ENCODE data around the gene NFYB.

NFYB gene

DNA sequence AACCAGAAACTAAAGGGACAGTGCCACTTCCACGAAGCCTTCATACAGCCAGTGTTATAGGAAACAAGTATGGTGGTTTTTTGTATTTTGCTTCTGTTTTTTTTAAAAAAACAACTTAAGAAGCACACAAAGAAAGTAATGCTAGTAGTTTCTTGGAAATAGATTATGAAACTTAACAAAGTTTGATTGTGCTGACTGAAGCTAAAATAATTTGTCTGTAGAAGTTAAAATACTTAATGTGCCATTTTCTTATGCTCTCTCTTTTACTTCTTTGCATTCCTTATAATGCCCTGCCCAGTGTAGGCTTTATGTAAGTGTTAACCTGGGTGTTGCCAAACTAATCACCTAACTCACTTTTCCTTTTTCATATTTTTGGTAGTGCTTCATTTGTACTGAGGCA lies 57.2 kb downstream of the NFYB start:
- DNase-seq (ENCODE audit: extremely low read depth, low read depth) = no peak
- TF ChIP-seq, protein P1, sequence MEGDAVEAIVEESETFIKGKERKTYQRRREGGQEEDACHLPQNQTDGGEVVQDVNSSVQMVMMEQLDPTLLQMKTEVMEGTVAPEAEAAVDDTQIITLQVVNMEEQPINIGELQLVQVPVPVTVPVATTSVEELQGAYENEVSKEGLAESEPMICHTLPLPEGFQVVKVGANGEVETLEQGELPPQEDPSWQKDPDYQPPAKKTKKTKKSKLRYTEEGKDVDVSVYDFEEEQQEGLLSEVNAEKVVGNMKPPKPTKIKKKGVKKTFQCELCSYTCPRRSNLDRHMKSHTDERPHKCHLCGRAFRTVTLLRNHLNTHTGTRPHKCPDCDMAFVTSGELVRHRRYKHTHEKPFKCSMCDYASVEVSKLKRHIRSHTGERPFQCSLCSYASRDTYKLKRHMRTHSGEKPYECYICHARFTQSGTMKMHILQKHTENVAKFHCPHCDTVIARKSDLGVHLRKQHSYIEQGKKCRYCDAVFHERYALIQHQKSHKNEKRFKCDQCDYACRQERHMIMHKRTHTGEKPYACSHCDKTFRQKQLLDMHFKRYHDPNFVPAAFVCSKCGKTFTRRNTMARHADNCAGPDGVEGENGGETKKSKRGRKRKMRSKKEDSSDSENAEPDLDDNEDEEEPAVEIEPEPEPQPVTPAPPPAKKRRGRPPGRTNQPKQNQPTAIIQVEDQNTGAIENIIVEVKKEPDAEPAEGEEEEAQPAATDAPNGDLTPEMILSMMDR (IDR thresholded peaks at IDR 0.05; ENCODE audit: low read depth, low read length, missing control alignments) = no peak

DNA sequence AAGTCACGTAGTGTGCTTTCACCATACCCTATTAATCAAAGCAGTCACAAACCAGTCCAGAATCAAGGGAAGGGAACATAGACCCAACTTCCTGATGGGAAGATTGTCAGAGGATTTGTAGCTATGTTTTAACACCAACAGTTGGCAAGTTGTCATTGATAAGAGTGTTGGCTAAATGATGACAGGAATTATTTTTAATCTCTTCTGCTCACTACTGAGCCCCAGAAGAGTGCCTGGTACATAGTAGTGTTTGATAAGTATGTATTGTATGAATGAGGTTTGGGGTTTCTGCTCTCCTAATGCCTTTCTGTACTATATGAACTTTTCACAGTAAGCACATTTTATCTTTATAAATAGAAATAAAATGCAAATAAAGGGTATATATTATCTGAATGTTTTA lies 59.0 kb downstream of the NFYB start:
- DNase-seq (ENCODE audit: extremely low read depth, low read depth) = no peak
- TF ChIP-seq, protein P1 (IDR thresholded peaks at IDR 0.05; ENCODE audit: low read depth, low read length, missing control alignments) = no peak
- H3K4me3 ChIP-seq (replicated peaks; ENCODE audit: low read depth, low read length) = no peak overlapping the region

More for the DNA sequence above, 57.2 kb downstream of the NFYB start:
- no peak overlapping the region for H3K4me3 ChIP-seq (replicated peaks; ENCODE audit: low read depth, low read length)

DNA sequence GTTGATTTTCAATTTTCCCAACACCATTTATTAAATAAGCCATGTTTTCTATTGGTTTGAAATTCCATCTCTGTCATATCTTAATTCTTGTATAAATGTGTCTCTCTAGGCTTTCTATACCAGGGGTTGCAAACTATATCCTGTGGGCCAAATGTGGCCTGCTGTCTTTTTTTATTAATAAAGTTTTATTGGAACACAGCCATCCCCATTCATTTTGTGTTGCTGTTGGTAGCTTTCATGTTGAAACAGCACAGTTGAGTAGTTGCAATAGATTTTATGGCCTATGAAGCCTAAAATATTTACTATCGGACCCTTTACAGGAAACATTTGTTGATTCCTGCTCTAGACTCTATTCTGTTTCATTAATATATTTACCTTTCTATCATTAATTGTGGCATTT lies 64.3 kb downstream of the NFYB start:
- TF ChIP-seq, protein P1 (IDR thresholded peaks at IDR 0.05; ENCODE audit: low read depth, low read length, missing control alignments) = no peak
- no peak overlapping the region for H3K4me3 ChIP-seq (replicated peaks; ENCODE audit: low read depth, low read length)
- DNase-seq (ENCODE audit: extremely low read depth, low read depth) = no peak

DNA sequence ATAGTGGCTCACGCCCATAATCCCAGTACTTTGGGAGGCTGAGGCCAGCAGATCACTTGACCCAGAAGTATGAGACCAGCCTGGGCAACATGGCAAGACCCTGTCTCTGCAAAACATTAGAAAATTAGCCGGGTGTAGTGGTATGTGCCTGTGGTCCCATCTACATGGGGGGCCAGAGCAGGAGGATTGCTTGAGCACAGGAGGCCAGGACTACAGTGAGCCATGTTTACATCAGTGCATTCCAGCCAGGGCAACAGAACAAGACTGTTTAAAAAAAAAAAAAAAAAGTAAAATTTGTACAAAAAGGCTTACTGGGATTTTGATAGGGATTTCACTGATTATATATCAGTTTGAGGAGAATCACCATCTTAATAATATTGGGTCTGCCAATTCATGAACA lies 65.9 kb downstream of the NFYB start:
- no peak for DNase-seq (ENCODE audit: extremely low read depth, low read depth)
- TF ChIP-seq, protein P1 (IDR thresholded peaks at IDR 0.05; ENCODE audit: low read depth, low read length, missing control alignments) = no peak

More for the DNA sequence above, 65.9 kb downstream of the NFYB start:
- no peak overlapping the region for H3K4me3 ChIP-seq (replicated peaks; ENCODE audit: low read depth, low read length)

Data from HFF-Myc (cell line).